COR-L47 (cell line): ENCODE results near the gene PSMB8.
"Not testable (repeated sequence)": the region's sequence is repeated elsewhere in the genome, so short reads cannot be mapped to it uniquely, and the experiment has no call there.

Experiments
- DNase-seq: peaks from one replicate; lab custom pipeline; 2025; lab: John Stamatoyannopoulos, UW

Gene PSMB8

DNA sequence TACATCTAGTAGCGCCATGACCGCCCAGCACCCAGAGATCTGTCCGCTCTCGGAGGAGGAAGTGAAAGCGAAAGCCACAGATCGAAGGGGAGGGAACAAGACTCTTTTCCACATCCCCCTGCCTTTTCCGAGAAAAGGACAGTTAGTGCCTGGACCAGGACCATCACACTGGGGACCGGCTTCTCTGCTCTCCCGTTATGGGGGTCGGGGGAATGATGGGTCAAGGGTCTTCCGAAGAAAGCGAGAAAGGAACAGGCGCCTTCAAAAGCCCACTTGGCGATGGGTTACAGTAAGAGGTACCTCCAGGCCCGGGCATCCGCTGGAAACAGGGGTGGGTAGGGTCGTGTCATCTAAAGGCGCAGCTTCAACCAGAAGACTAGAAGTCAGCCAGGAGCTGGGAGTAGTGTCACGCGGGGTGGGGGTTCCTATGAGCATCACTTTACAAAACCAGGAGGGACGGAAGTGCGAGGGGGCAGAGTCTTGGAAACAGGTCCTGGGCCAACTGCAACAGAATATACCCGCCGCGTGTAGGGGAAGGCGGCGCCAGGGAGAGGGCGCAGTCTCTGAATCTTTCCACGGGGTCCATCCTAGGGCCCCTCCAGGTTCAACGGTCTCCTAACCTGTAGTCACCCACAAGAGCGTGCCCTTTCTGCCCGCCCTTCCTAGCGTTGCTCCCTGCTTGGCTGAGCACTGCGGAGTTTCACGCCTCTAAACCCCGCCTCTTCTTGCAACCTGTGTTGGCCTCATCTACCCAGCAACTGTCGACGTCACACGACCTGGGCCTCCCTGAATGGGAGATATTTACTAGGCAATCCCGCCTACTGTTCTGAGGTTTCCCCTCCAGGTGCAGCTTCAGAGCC, at the start of gene PSMB8:
Gene PSMB8, minus strand, starts transcription at position 69 of the 860 bp plus-strand sequence. Its CDS starts 51 bp downstream, at position 18.
- DNase-seq, result peak; percentile 97

DNA sequence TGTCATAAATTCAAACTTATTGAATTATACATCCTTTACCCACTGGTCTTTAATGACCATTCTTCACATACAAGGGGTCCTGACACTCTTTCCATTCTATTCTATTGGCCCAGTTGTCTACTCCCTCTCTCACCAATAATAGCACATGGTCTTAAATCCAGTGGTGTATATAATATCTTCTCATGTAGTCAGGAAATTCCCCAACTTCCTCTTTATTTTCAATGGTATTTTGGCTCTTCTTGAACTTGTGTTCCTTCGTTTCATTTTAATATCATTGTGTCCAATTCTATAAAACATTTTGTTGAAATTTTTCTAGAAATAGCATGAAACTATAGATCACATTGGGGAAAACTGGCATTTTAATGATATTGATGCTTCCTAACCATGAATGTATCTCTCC, 47.0 kb upstream of the PSMB8 start:
- DNase-seq, result no peak

DNA sequence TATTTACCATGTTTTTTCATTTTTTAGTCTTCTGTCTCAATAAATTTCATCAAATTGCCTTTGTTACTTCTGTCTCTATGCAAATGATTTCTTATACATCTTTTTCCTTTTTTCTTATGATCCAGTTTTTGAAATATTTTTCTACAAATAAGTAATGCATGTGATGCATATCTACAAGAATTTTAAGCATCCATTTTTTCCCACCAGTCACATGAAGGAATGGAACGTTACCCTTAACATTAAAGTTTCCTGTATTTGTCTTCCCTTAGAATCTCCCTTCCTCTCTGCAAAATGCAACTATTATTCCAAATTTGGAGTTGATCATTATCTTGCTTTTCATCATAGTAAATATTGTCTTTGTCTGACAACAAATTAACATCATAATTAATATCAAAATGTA, 45.7 kb upstream of the PSMB8 start:
- DNase-seq, result no peak

GRCh38 chr6:32888576-32888975, 44.7 kb upstream of the PSMB8 start:
- no peak for DNase-seq

GRCh38 chr6:32887616-32888015, 43.8 kb upstream of the PSMB8 start:
- DNase-seq, result no peak

DNA sequence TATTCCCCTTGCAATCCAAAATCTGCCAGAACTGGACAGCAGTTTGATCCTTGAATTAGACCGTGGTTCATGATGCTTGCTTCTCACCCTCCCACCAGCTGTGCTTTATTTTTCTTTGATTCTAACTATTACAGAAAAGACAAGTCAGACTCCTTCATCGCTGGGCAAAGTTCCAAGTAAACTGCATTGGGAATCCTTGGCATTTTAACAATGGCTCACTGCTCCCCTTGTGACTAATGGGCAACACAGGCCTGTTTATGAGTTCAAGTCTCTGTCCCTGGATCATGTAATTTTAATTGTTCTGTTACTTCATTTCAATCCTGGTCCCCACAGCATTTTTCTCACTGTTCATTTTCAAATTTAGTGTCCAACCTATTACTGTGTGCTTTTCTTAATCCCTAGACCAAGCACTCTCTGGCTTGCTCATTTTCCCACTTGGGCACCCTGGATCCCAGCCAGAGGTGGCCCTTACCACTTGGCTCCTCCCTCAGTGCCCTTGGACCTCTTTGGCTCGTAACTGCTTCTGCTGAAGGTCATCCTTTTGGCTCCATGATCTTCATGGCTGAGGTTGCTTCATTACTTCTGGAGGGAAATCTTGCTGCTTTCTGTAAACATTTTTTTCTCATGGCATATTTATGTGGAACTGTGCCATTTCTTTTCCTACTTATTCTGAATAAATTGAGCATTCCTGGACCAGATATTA, 43.0 kb upstream of the PSMB8 start:
- peak; percentile 21 for DNase-seq

DNA sequence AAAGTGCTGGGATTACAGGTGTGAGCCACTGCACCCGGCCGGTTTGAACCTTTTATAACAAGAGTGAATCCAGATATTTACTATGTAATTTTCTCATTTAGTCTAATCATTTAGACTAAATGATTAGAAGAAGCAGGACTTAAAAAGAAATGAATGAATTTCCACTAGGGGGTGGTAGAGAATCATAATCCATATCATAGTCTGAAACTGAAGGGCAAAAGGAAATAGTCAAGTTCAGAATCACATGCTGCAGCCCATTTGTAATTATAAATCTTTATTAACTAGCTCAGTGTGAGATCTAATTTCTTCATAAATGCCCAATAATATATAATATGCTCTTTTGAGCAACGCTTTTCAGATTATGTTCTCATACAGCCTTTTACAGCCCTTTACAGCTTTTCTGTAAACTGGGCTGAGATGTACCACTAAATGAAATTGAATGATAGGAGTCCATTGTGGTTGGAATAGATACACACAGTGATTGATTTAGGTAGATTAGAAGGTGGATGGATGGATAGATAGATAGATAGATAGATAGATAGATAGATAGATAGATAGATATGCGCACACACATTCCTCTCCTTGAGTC, 41.9 kb upstream of the PSMB8 start:
- peak; percentile 54 for DNase-seq

DNA sequence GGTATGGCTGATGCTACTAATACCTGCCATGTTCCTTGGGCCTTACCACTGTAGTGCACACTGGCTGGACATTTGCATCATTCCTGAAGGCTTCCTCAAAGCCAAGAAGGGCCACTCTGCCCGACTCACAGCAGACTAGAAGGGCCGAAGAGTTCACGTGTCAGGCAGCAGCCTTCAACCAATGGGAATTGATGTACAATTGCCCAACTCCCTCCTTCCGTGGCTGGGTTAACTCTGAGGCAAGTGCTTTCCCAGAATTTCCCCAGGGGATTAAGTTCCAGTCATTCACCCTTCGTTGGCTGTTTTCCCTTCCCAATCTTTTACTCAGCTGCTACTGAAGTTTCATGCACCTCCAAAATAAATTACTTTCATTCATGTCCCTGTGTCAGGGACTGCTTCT, 39.9 kb upstream of the PSMB8 start:
- DNase-seq, result no peak

GRCh38 chr6:32882879-32883250, 39.0 kb upstream of the PSMB8 start:
- no peak for DNase-seq

GRCh38 chr6:32880962-32881361, 37.1 kb upstream of the PSMB8 start:
- not testable (repeated sequence) for DNase-seq

GRCh38 chr6:32879691-32880090, 35.8 kb upstream of the PSMB8 start:
- no peak for DNase-seq

GRCh38 chr6:32876603-32877002, 32.8 kb upstream of the PSMB8 start:
- DNase-seq, result no peak

GRCh38 chr6:32873947-32874346, 30.1 kb upstream of the PSMB8 start:
- DNase-seq, result not testable (repeated sequence)

DNA sequence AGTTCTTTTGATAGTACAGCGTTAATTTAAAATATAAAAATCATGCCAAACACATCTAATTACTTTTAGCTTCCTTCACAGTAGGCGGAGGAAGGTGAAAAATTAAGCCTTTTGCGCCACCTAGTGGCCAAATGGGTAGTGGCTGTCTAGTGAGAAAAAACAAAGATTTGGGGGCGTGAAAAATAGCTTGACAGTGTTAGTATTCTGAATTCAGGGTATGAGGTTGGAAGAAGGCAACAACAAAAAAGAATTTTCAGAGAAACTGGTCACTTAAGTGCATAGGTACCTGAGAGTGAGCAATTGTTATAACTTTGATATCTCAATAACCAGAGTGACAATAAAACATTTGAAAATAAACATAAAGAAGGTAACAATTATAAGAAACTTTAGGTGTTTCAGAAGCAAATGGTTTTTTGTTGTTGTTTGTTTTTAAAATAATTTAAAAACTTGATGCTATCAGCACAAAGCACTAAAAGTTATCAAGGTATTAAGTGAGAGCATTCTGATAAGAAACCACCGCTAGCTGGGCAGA, 24.5 kb upstream of the PSMB8 start:
- peak; percentile 40 for DNase-seq

GRCh38 chr6:32867554-32868256, 23.9 kb upstream of the PSMB8 start:
- no peak for DNase-seq

GRCh38 chr6:32867022-32867477, 23.2 kb upstream of the PSMB8 start:
- no peak for DNase-seq

DNA sequence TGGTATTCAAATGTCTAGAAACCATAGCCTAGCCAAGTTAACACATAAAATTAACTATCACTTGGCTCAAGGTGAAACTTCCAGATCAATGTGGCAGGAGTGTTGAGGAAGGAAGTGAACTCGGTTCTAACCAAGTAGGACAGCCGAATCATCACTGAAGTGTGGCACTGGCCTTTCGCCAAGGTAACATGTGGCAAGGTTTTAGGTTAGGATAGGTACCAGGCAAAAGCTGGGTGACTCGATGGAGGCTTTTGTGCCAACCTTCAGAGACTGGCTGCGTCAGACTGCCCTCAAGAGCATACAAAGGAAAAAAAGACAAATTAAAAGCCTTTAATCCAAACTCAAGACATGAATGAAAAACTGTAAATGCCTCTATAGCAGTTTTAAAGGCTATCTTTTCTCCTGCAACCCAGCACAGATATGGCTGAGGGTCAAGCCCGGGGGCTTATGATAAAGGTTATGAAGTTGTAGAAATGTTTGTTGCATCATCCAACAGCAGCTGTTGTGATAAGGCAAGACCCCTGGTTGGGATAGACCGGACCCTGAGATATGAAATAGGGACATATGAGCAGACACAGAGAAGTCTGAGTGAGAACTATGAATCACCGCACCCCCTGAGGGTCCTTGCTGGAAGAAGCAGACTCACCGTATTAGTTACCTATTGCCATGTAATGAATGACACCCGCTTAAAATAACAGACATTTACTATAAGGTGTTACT, 22.0 kb upstream of the PSMB8 start:
- no peak for DNase-seq

DNA sequence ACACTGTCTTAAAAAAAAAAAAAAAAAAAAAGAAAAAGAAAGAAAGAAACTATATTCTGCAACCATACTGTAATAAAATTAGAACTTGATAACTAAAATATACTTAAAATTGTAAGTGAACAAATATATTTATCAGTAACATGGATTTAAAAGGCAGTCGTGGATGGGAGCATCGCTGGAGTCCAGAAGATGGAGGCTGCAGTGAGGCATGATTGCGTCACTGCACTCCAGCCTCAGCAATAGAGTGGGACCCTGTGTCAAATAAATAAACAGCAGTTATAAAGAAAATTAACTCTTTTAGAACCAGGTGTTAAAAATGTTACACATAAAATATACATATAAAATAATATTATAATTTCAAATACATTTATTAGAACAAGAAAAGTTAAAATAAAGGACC, 18.9 kb upstream of the PSMB8 start:
- no peak for DNase-seq

DNA sequence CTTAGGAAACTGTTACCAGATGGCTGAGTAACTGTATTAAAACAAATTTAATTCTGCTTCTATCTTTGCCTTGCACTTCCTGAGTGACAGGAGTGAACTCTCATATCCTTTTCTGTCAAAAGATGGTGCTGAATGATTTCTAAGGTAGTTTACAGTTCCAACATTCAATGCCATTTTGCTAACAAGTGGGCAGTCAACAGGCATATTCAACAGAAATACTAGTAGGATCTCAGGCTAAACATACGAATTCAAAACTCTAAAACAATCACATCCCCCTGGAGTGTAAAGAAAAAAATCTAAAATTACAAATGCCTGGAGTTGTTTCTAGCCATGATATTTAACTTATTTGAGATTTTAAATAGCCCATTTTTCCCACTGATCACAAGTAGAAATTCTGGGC, 16.8 kb upstream of the PSMB8 start:
- DNase-seq, result no peak

DNA sequence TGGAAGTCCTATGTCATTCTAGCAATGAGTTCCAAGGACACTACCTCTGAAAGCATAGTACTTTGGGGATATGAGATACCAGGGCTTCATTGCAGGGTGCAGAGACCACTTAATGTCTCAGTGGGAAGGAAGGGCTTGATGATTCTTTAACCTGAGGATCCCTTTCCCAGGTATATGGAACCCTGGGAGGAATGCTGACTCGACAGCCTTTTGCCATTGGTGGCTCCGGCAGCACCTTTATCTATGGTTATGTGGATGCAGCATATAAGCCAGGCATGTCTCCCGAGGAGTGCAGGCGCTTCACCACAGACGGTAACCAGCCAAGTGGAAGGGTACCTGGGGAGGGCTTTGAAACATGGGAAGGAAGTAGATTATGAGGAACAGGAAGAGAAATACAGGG, 14.3 kb upstream of the PSMB8 start:
- DNase-seq, result no peak

DNA sequence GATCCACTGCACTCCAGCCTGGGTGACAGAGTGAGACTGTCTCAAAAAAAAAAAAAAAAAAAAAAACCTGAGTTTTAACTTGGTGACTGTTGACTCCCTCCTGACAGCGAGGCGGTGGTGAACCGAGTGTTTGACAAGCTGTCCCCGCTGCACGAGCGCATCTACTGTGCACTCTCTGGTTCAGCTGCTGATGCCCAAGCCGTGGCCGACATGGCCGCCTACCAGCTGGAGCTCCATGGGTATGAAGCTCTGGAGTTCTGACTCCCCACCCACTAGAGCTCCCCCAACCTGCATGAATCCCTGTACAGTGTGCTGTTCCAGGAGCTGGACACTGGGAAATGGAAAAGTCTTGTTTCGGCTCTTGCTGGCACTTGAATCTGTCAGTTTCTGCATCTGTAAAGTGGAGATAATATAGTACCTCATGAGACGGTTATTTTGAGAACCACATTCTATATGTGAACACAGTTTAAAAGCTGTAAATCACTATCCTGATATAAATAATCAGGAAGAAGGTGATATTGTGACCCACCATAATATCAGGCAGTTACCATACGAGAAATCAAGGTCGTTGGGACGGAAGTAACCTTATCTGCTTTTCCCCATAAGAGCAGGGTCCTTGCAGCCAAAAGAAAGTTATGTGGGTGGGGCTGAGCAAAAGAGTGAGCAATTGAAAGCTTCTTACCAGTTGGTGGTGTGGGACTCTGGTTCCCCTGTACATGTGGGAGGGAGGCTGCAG, 13.5 kb upstream of the PSMB8 start:
- DNase-seq, result no peak
